ENCODE data around the gene EPHB1.

Gene EPHB1

GRCh38 chr3:135260025-135260424, 465.0 kb downstream of the EPHB1 start:
- DNase-seq (ENCODE audit: low spot score), result no peak

GRCh38 chr3:135261214-135261775, 466.2 kb downstream of the EPHB1 start:
- no peak for DNase-seq (ENCODE audit: low spot score)

- no peak for DNase-seq (ENCODE audit: low spot score)
Observed at GRCh38 chr3:135261916-135262315, 466.9 kb downstream of the EPHB1 start.

GRCh38 chr3:135262441-135262840, 467.4 kb downstream of the EPHB1 start:
- no peak for DNase-seq (ENCODE audit: low spot score)

- DNase-seq (ENCODE audit: low spot score), result no peak
Observed at GRCh38 chr3:135263331-135263730, 468.3 kb downstream of the EPHB1 start.

- DNase-seq (ENCODE audit: low spot score), result no peak
Observed at GRCh38 chr3:135267487-135267886, 472.4 kb downstream of the EPHB1 start.

- no peak for DNase-seq (ENCODE audit: low spot score)
Observed at GRCh38 chr3:135268941-135269532, 474.0 kb downstream of the EPHB1 start.

GRCh38 chr3:135271177-135272025, 476.3 kb downstream of the EPHB1 start:
- no peak for DNase-seq (ENCODE audit: low spot score)

GRCh38 chr3:135272026-135272669, 477.1 kb downstream of the EPHB1 start:
- no peak for DNase-seq (ENCODE audit: low spot score)

GRCh38 chr3:135292162-135292561, 497.1 kb downstream of the EPHB1 start:
- no peak for DNase-seq (ENCODE audit: low spot score)

DNA sequence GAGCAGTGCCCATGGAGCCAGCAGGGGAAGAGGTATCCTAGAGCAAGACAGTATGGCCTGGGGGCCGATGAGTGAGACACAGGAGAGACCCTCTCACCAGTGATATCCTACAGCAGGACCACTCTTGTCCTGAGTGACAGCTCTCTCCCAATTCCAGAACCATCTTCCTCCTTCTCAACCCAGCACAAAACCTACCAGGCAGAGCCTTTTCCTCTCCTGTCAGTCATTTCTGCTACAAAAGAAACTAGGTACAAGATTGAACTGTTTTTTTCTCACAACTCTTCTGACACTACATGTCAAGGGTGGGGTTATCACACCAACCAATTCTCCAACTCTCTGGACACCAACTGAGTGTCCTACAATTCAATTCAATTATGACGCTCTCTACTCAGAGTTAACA, 506.6 kb downstream of the EPHB1 start:
- no peak for DNase-seq (ENCODE audit: low spot score)

DNA sequence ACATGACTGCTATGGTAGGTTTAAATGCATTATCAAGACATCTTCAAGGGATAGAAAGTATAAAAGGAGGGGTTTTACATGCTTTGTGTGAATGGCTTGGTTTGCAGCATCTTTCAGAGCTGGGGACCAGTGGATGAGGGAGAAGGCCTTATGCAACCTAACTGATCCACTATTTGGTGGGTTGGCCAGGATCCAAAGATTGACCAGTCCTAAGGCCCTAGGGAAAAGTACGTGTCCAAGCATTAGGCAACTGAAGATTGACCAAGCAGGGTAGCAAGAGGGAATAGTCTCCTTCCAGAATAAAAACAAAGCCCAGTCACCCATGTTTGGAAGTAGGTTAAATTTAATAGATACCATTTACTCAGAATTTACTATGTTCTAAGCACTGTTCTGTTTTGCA, 509.3 kb downstream of the EPHB1 start:
- no peak for DNase-seq (ENCODE audit: low spot score)

Measured in GM03348 (cell line).